DMS79 (cell line): ENCODE data around the gene NKAIN2.
"Not testable (repeated sequence)": the region's sequence is repeated elsewhere in the genome, so short reads cannot be mapped to it uniquely, and the experiment has no call there.

Source experiments
- DNase-seq: peaks from one replicate; lab custom pipeline; 2025; lab: John Stamatoyannopoulos, UW

Gene NKAIN2

GRCh38 chr6:124334359-124334758, 530.7 kb downstream of the NKAIN2 start:
- no peak for DNase-seq

- DNase-seq = no peak
Observed at GRCh38 chr6:124339610-124340334, 536.1 kb downstream of the NKAIN2 start.

GRCh38 chr6:124348339-124348738, 544.7 kb downstream of the NKAIN2 start:
- DNase-seq = not testable (repeated sequence)

- no peak for DNase-seq
Observed at GRCh38 chr6:124355146-124355545, 551.5 kb downstream of the NKAIN2 start.

- no peak for DNase-seq
Observed at GRCh38 chr6:124356276-124356810, 552.7 kb downstream of the NKAIN2 start.

GRCh38 chr6:124356811-124357210, 553.1 kb downstream of the NKAIN2 start:
- DNase-seq = no peak

GRCh38 chr6:124368131-124368530, 564.5 kb downstream of the NKAIN2 start:
- DNase-seq = no peak

- no peak for DNase-seq
Observed at GRCh38 chr6:124371974-124372475, 568.4 kb downstream of the NKAIN2 start.

GRCh38 chr6:124373386-124373785, 569.7 kb downstream of the NKAIN2 start:
- DNase-seq = no peak

GRCh38 chr6:124389127-124389526, 585.5 kb downstream of the NKAIN2 start:
- DNase-seq = no peak

- no peak for DNase-seq
Observed at GRCh38 chr6:124393536-124393935, 589.9 kb downstream of the NKAIN2 start.

GRCh38 chr6:124396361-124396760, 592.7 kb downstream of the NKAIN2 start:
- DNase-seq = no peak

GRCh38 chr6:124400261-124400999, 596.8 kb downstream of the NKAIN2 start:
- peak; percentile 41 for DNase-seq

GRCh38 chr6:124410425-124410824, 606.8 kb downstream of the NKAIN2 start:
- not testable (repeated sequence) for DNase-seq

- not testable (repeated sequence) for DNase-seq
Observed at GRCh38 chr6:124412657-124413056, 609.0 kb downstream of the NKAIN2 start.

- DNase-seq = no peak
Observed at GRCh38 chr6:124420116-124420840, 616.6 kb downstream of the NKAIN2 start.

GRCh38 chr6:124423621-124424020, 620.0 kb downstream of the NKAIN2 start:
- no peak for DNase-seq

GRCh38 chr6:124430740-124431318, 627.2 kb downstream of the NKAIN2 start:
- DNase-seq = no peak

GRCh38 chr6:124432620-124433019, 629.0 kb downstream of the NKAIN2 start:
- no peak for DNase-seq

GRCh38 chr6:124433387-124434160, 629.9 kb downstream of the NKAIN2 start:
- peak; percentile 70 for DNase-seq

- DNase-seq = no peak
Observed at GRCh38 chr6:124434421-124434820, 630.8 kb downstream of the NKAIN2 start.
